SK-N-SH (cell line): ENCODE data around the gene NPDC1. TPM values are rescaled to one million over a fixed set of nuclear protein-coding genes. Genes with fewer than 3 reads are reported as not detected.
A peak's percentile ranks its signal among the peaks of the same experiment; 100 is the strongest.

Experiments
- CTCF ChIA-PET: fragments of 300-600, 350-600 bp; formaldehyde crosslinking; extraction: SDS; loops from one replicate; lab custom pipeline; 2021; lab: Yijun Ruan, JAX
- POLR2A ChIA-PET: fragments of 350-600 bp; sonication (Branson Sonifier 250); formaldehyde crosslinking; extraction: SDS; loops from one replicate; lab custom pipeline; 2020; ENCODE audit warnings: antibody characterized with exemption, inconsistent platforms; lab: Yijun Ruan, JAX
- DNase-seq: peaks from one replicate; pipeline ENCODE4 v3.0.0; 2012
- H2AFZ ChIP-seq: fragments of 200-600 bp; sonication (generic); 2 replicates; pipeline ENCODE4 v1.8.1; 2016; ENCODE audit warnings: antibody characterized with exemption, mild to moderate bottlenecking, low read depth
- H3F3A ChIP-seq: fragments of 200-600 bp; sonication (generic); replicated peaks from 2 replicates; pipeline ENCODE3; 2016; ENCODE audit warnings: antibody characterized with exemption, mild to moderate bottlenecking; ENCODE audit not compliant: insufficient read depth
- H3K27ac ChIP-seq, 2 experiments: fragments of 200-500 bp in 1 of 2; fragments of 200-600 bp in 1 of 2; sonication (Bioruptor generic) in 1 of 2; sonication (generic), shearing (Covaris generic) in 1 of 2; 2 replicates each; pipeline versions ENCODE4 v1.5.1 to v1.6.1; 2014 to 2016; ENCODE audit warnings: low read depth in 2 of 2, inconsistent platforms in 1 of 2, low read length in 1 of 2, mild to moderate bottlenecking in 1 of 2, mixed read lengths in 1 of 2
- H3K27me3 ChIP-seq: fragments of 200-600 bp; sonication (generic), shearing (Covaris generic); 2 replicates; pipeline ENCODE4 v1.6.1; 2016; ENCODE audit warnings: mixed run types; ENCODE audit not compliant: insufficient read depth
- H3K36me3 ChIP-seq, 2 experiments: fragments of 200-500 bp in 1 of 2; fragments of 200-600 bp in 1 of 2; sonication (Bioruptor generic) in 1 of 2; sonication (generic) in 1 of 2; replicated peaks in 1 of 2; 2 replicates each; pipeline versions ENCODE3 to v1.5.1; 2014 to 2016; ENCODE audit warnings: low read length in 1 of 2, mild to moderate bottlenecking in 1 of 2; ENCODE audit not compliant: insufficient read depth in 2 of 2, control insufficient read depth in 1 of 2
- H3K4me1 ChIP-seq, 2 experiments: fragments of 200-500 bp in 1 of 2; fragments of 200-600 bp in 1 of 2; sonication (Bioruptor generic) in 1 of 2; sonication (generic), shearing (Covaris generic) in 1 of 2; 2 replicates each; pipeline versions ENCODE4 v1.5.1 to v1.6.1; 2014 to 2016; ENCODE audit warnings: low read depth in 1 of 2, low read length in 1 of 2, mixed run types in 1 of 2; ENCODE audit not compliant: insufficient read depth in 2 of 2, control insufficient read depth in 1 of 2
- H3K4me2 ChIP-seq: fragments of 200-600 bp; sonication (generic), shearing (Covaris generic); 2 replicates; pipeline ENCODE4 v1.6.1; 2017; ENCODE audit warnings: mixed run types
- H3K4me3 ChIP-seq, 2 experiments: fragments of 200-500 bp in 1 of 2; fragments of 200-600 bp in 1 of 2; sonication (Bioruptor generic) in 1 of 2; sonication (generic), shearing (Covaris generic) in 1 of 2; 2 replicates each; pipeline versions ENCODE4 v1.5.1 to v1.8.1; 2014 to 2016; ENCODE audit warnings: low read depth in 2 of 2, inconsistent platforms in 1 of 2, low read length in 1 of 2, mild to moderate bottlenecking in 1 of 2, mixed read lengths in 1 of 2, moderate library complexity in 1 of 2
- H3K79me2 ChIP-seq: fragments of 200-600 bp; sonication (generic); 2 replicates; pipeline ENCODE4 v1.8.1; 2017; ENCODE audit warnings: mild to moderate bottlenecking; ENCODE audit not compliant: insufficient read depth
- H3K9ac ChIP-seq: fragments of 200-600 bp; sonication (generic); 2 replicates; pipeline ENCODE4 v1.6.1; 2017; ENCODE audit warnings: mixed run types
- H3K9me2 ChIP-seq: fragments of 200-600 bp; sonication (generic); 2 replicates; pipeline ENCODE4 v1.6.1; 2017; ENCODE audit warnings: mixed run types
- H3K9me3 ChIP-seq: fragments of 200-600 bp; sonication (generic); 2 replicates; pipeline ENCODE4 v1.6.1; 2017; ENCODE audit warnings: mixed run types, mild to moderate bottlenecking, moderate library complexity
- H4K20me1 ChIP-seq: fragments of 200-600 bp; sonication (generic); 2 replicates; pipeline ENCODE4 v1.6.1; 2017; ENCODE audit warnings: mild to moderate bottlenecking, mixed run types; ENCODE audit not compliant: insufficient read depth
- CHD2 ChIP-seq: fragments of 150-350 bp; IDR thresholded peaks from 2 replicates; pipeline ENCODE4 v1.6.1; 2018; ENCODE audit warnings: low read length; ENCODE audit not compliant: partially characterized antibody
- ELF1 ChIP-seq: IDR thresholded peaks from 2 replicates; pipeline ENCODE4 v1.4.0; 2012
- FOXJ3 ChIP-seq: sonication (generic); formaldehyde crosslinking; IDR thresholded peaks from 2 replicates; pipeline ENCODE4 v1.5.1; 2020; ENCODE audit warnings: mild to moderate bottlenecking, missing genetic modification reagents
- GATA2 ChIP-seq: sonication (generic); formaldehyde crosslinking; IDR thresholded peaks from 2 replicates; pipeline ENCODE4 v1.5.0; 2020; ENCODE audit warnings: mild to moderate bottlenecking, missing genetic modification reagents
- MEF2A ChIP-seq: IDR thresholded peaks from 2 replicates; pipeline ENCODE4 v1.4.0; 2012; ENCODE audit warnings: low read depth, borderline replicate concordance
- MXI1 ChIP-seq: IDR thresholded peaks from 2 replicates; pipeline ENCODE4 v1.6.1; 2012; ENCODE audit warnings: mild to moderate bottlenecking, low read depth, low read length, improper control_type of control experiment
- NFIC ChIP-seq: IDR thresholded peaks from 2 replicates; pipeline ENCODE4 v1.4.0; 2012; ENCODE audit warnings: borderline replicate concordance
- NRF1 ChIP-seq: IDR thresholded peaks from 2 replicates; pipeline ENCODE4 v1.6.1; 2012; ENCODE audit warnings: low read depth, mild to moderate bottlenecking, low read length
- POLR2AphosphoS5 ChIP-seq: IDR thresholded peaks from 2 replicates; pipeline ENCODE4 v1.6.1; 2012; ENCODE audit warnings: low read depth, low read length
- RFX5 ChIP-seq: IDR thresholded peaks from 2 replicates; pipeline ENCODE4 v1.6.1; 2012; ENCODE audit warnings: mild to moderate bottlenecking, improper control_type of control experiment, low read length
- USF2 ChIP-seq: fragments of 150-350 bp; IDR thresholded peaks from 2 replicates; pipeline ENCODE4 v1.6.1; 2017; ENCODE audit warnings: antibody characterized with exemption, low read length, low read depth, borderline replicate concordance
- WGBS: methylation state at CpG from one replicate; pipeline ENCODE4 v1.1.6; 2017; ENCODE audit warnings: low lambda C conversion rate; 5-methylcytosine and 5-hydroxymethylcytosine counted together
- polyA plus RNA-seq, 3 experiments: library from polyadenylated mRNA; depleted of rRNA; stranded (reverse); fragments of >200 nt; gene quantifications; 2 replicates each; pipeline ENCODE4 v1.2.3, GENCODE V29; 2012

Gene NPDC1
- polyA plus RNA-seq, 1 of the 3 experiments (the other 2 are of a cell fraction) = 48.1 TPM

GRCh38 chr9:137070201-137070905 is 24.4 kb upstream of the NPDC1 start, which contains the start of gene SAPCD2:
Gene SAPCD2, minus strand, starts transcription at chr9:137070557. Its CDS starts 97 bp downstream, at chr9:137070460.
- no peaks in the 10 kb centered on the region for H3K36me3 ChIP-seq
- no peaks in the 10 kb centered on the region for H3K9me2 ChIP-seq
- H3K4me1 ChIP-seq = peaks cover 0 to 29% of the 10 kb centered on the region in 2 experiments; a peak in 1 of 4 replicates
- peak within 1 kb of the TSS; percentile 84; the same call in 1 of the 2 replicates for H2AFZ ChIP-seq
- peak within 1 kb of the TSS in 1 of 2 experiments; percentile 80; a peak in 2 of 4 replicates for H3K27ac ChIP-seq
- DNase-seq = peak; percentile 95
- H4K20me1 ChIP-seq = peaks cover 12% of the 10 kb centered on the region; the same call in 1 of the 2 replicates
- 0 out of 2 replicates have a peak, but pooled peaks cover 3% of the 10 kb centered on the region for H3K79me2 ChIP-seq
- TF ChIP-seq ELF1 (no peak), MXI1 (peak; percentile 65), CHD2 (no peak), NFIC (no peak), RFX5 (peak; percentile 84), NRF1 (peak; percentile 56), POLR2AphosphoS5 (0 out of 2 replicates have a peak, but pooled peaks have one; percentile 25)
- H3K27me3 ChIP-seq = no peaks in the 10 kb centered on the region
- no peaks in the 10 kb centered on the region for H3K9me3 ChIP-seq
- 0% methylated on average over 14 of the region's 74 CpGs for WGBS
- no peak within 1 kb of the TSS for H3K9ac ChIP-seq
- ChIA-PET CTCF (interaction anchor here (0.9 to 16.8 kb wide), 11 partner anchors 9 to 179 kb away, joined by 3 to 803 read pairs (median 12); partner anchors contain the start of genes ABCA2, CYSRT1, ENTPD2 and FUT7), POLR2A (interaction anchor here (0.7 to 2.8 kb wide), 5 partner anchors 9 to 171 kb away, joined by 3 to 21 read pairs (median 12); partner anchors contain the start of genes MAN1B1, NPDC1 and TUBB4B)
- peak within 1 kb of the TSS; percentile 80 for H3K4me2 ChIP-seq
- peaks cover 13% of the 10 kb centered on the region for H3F3A ChIP-seq
- peak within 1 kb of the TSS; percentile 53 to 57 for H3K4me3 ChIP-seq

GRCh38 chr9:137069508-137070091 is 23.6 kb upstream of the NPDC1 start:
- TF ChIP-seq POLR2AphosphoS5 (no peak), MEF2A (no peak), GATA2 (CRISPR knock-in tag) (no peak), USF2 (no peak), MXI1 (no peak), FOXJ3 (CRISPR knock-in tag) (no peak)
- no peak overlapping the region for H2AFZ ChIP-seq
- no peaks in the 10 kb centered on the region for H3K9me3 ChIP-seq
- 3% methylated on average over 6 of the region's 52 CpGs for WGBS
- peak; percentile 67 for DNase-seq
- POLR2A ChIA-PET = interaction anchor here (0.6 to 2.8 kb wide), 3 partner anchors 14 to 23 kb away, joined by 3 to 21 read pairs (median 12); partner anchors contain the start of genes MAN1B1 and NPDC1
- CTCF ChIA-PET = interaction anchor here (0.5 to 16.8 kb wide), 13 partner anchors 8 to 1843 kb away, joined by 3 to 803 read pairs (median 12); partner anchors contain the start of genes ABCA2, CYSRT1, ENTPD2 and FUT7
- H3K36me3 ChIP-seq = no peaks in the 10 kb centered on the region
- H3K4me1 ChIP-seq = peaks cover 0 to 29% of the 10 kb centered on the region in 2 experiments; a peak in 1 of 4 replicates
- no peak overlapping the region for H3K27ac ChIP-seq
- no peaks in the 10 kb centered on the region for H3K9me2 ChIP-seq
- peak overlapping the region; percentile 48 for H3K4me2 ChIP-seq
- H3K9ac ChIP-seq = no peak overlapping the region
- peaks cover 11% of the 10 kb centered on the region for H3F3A ChIP-seq
- H3K4me3 ChIP-seq = peak overlapping the region; percentile 53 to 57
- no peaks in the 10 kb centered on the region for H3K27me3 ChIP-seq
- H4K20me1 ChIP-seq = peaks cover 12% of the 10 kb centered on the region; the same call in 1 of the 2 replicates
- H3K79me2 ChIP-seq = 0 out of 2 replicates have a peak, but pooled peaks cover 3% of the 10 kb centered on the region
